ENCODE measurements around the gene LPIN1.
A peak's percentile ranks its signal among the peaks of the same experiment; 100 is the strongest.

The LPIN1 gene

DNA sequence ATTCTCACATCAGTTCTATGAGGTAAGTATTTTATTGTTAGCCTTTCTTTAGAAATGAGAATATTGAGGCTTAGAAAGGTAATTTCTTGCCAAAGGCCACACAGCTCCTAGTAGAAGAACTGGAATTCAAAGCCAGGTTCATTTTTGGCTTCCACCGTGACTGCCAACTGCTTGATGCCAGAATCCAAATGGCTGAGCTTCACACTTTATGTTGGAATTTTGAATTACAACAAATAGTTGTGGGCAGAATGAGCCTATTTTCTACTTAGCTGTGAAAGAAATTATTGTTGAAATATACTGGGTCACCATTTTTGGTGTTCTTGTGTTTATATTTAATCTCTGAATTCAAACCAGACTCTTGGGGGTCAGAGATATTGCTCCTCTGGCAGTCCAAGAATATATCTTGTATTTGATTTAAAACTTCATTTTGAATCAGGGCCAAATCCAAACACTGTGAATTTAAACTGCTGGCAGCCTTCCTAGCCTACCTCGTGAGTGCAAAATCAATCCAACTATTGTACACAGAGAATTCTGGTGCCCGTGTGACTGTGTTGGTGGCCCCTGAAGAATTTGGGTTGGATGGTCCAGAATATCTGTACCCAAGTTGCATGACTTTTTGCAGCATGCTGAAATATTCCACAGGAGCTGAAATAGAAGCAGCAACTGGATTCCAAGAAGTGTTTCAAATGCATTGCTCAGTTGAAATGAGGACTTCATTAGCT, 35.6 kb upstream of the LPIN1 start:
- WGBS: 88% methylated on average over 3 of the region's 3 CpGs
- Histone ChIP-seq H2AK5ac (ENCODE audit: low read length, severe bottlenecking) (no peak overlapping the region), H3K14ac (ENCODE audit: low read length in 2 of 2) (no peak overlapping the region), H3K4me3 (ENCODE audit: insufficient read depth in 1 of 2, low read depth in 1 of 2, low read length in 2 of 2) (no peak overlapping the region), H4K8ac (ENCODE audit: low read length) (no peak overlapping the region), H4K91ac (ENCODE audit: low read length) (no peak overlapping the region), H3K27ac (ENCODE audit: low read length, poor library complexity, severe bottlenecking) (no peak overlapping the region), H2BK120ac (ENCODE audit: low read depth, low read length) (no peak overlapping the region), H2BK15ac (ENCODE audit: low read depth, poor library complexity, severe bottlenecking) (no peak overlapping the region), H3K23ac (ENCODE audit: low read length in 2 of 2) (no peak overlapping the region), H3K9me3 (ENCODE audit: control insufficient read depth, low read length) (no peaks in the 10 kb centered on the region), H3K4me1 (ENCODE audit: control insufficient read depth, insufficient read depth, low read depth, low read length) (no peaks in the 10 kb centered on the region), H2BK5ac (ENCODE audit: low read depth, low read length, poor library complexity, severe bottlenecking) (no peak overlapping the region), H3K18ac (ENCODE audit: low read depth in 1 of 2, low read length in 2 of 2) (no peak overlapping the region), H3K36me3 (ENCODE audit: control insufficient read depth in 1 of 2, insufficient read depth in 2 of 2, low read depth in 1 of 2, low read length in 2 of 2) (no peaks in the 10 kb centered on the region), H3K79me1 (replicated peaks; ENCODE audit: low read length, poor library complexity, severe bottlenecking) (no peaks in the 10 kb centered on the region), H3K4ac (ENCODE audit: low read depth in 1 of 2, low read length in 2 of 2) (no peak overlapping the region), H3K27me3 (ENCODE audit: control insufficient read depth in 1 of 2, insufficient read depth in 1 of 2, low read length in 2 of 2) (peaks cover 0 to 6% of the 10 kb centered on the region in 2 experiments), H3K4me2 (ENCODE audit: low read length, poor library complexity, severe bottlenecking) (no peak overlapping the region), H2AFZ (ENCODE audit: low read depth, low read length) (no peak overlapping the region), H2BK12ac (ENCODE audit: low read length in 2 of 2) (no peak overlapping the region), H3K9ac (ENCODE audit: low read length) (peak overlapping the region; percentile 4)
- DNase-seq: no peak

GRCh38 chr2:11711354-11711716, 35.1 kb upstream of the LPIN1 start:
- no peaks in the 10 kb centered on the region for H3K9me3 ChIP-seq (ENCODE audit: control insufficient read depth, low read length)
- no peak overlapping the region for H4K91ac ChIP-seq (ENCODE audit: low read length)
- H2BK12ac ChIP-seq (ENCODE audit: low read length in 2 of 2): no peak overlapping the region
- no peak overlapping the region for H3K4ac ChIP-seq (ENCODE audit: low read depth in 1 of 2, low read length in 2 of 2)
- H2AFZ ChIP-seq (ENCODE audit: low read depth, low read length): no peak overlapping the region
- H4K8ac ChIP-seq (ENCODE audit: low read length): no peak overlapping the region
- no peaks in the 10 kb centered on the region for H3K4me1 ChIP-seq (ENCODE audit: control insufficient read depth, insufficient read depth, low read depth, low read length)
- H2AK5ac ChIP-seq (ENCODE audit: low read length, severe bottlenecking): no peak overlapping the region
- H3K14ac ChIP-seq (ENCODE audit: low read length in 2 of 2): no peak overlapping the region
- no peak overlapping the region for H2BK15ac ChIP-seq (ENCODE audit: low read depth, poor library complexity, severe bottlenecking)
- 93% methylated on average over 1 of the region's 1 CpG for WGBS
- no peak overlapping the region for H3K4me2 ChIP-seq (ENCODE audit: low read length, poor library complexity, severe bottlenecking)
- no peak overlapping the region for H2BK120ac ChIP-seq (ENCODE audit: low read depth, low read length)
- H3K18ac ChIP-seq (ENCODE audit: low read depth in 1 of 2, low read length in 2 of 2): no peak overlapping the region
- no peak for DNase-seq
- H3K27ac ChIP-seq (ENCODE audit: low read length, poor library complexity, severe bottlenecking): no peak overlapping the region
- H3K79me1 ChIP-seq (replicated peaks; ENCODE audit: low read length, poor library complexity, severe bottlenecking): no peaks in the 10 kb centered on the region
- H3K27me3 ChIP-seq (ENCODE audit: control insufficient read depth in 1 of 2, insufficient read depth in 1 of 2, low read length in 2 of 2): peaks cover 0 to 10% of the 10 kb centered on the region in 2 experiments
- H3K36me3 ChIP-seq (ENCODE audit: control insufficient read depth in 1 of 2, insufficient read depth in 2 of 2, low read depth in 1 of 2, low read length in 2 of 2): no peaks in the 10 kb centered on the region
- H3K4me3 ChIP-seq (ENCODE audit: insufficient read depth in 1 of 2, low read depth in 1 of 2, low read length in 2 of 2): no peak overlapping the region
- H3K23ac ChIP-seq (ENCODE audit: low read length in 2 of 2): no peak overlapping the region
- no peak overlapping the region for H2BK5ac ChIP-seq (ENCODE audit: low read depth, low read length, poor library complexity, severe bottlenecking)
- no peak overlapping the region for H3K9ac ChIP-seq (ENCODE audit: low read length)

GRCh38 chr2:11711751-11712150, 34.7 kb upstream of the LPIN1 start:
- no peak overlapping the region for H2AK5ac ChIP-seq (ENCODE audit: low read length, severe bottlenecking)
- no peak overlapping the region for H3K4me3 ChIP-seq (ENCODE audit: insufficient read depth in 1 of 2, low read depth in 1 of 2, low read length in 2 of 2)
- no peaks in the 10 kb centered on the region for H3K9me3 ChIP-seq (ENCODE audit: control insufficient read depth, low read length)
- no peak overlapping the region for H3K18ac ChIP-seq (ENCODE audit: low read depth in 1 of 2, low read length in 2 of 2)
- H2AFZ ChIP-seq (ENCODE audit: low read depth, low read length): no peak overlapping the region
- H2BK5ac ChIP-seq (ENCODE audit: low read depth, low read length, poor library complexity, severe bottlenecking): no peak overlapping the region
- H4K8ac ChIP-seq (ENCODE audit: low read length): no peak overlapping the region
- H3K23ac ChIP-seq (ENCODE audit: low read length in 2 of 2): no peak overlapping the region
- peaks cover 0 to 10% of the 10 kb centered on the region in 2 experiments for H3K27me3 ChIP-seq (ENCODE audit: control insufficient read depth in 1 of 2, insufficient read depth in 1 of 2, low read length in 2 of 2)
- H3K27ac ChIP-seq (ENCODE audit: low read length, poor library complexity, severe bottlenecking): no peak overlapping the region
- no peaks in the 10 kb centered on the region for H3K79me1 ChIP-seq (replicated peaks; ENCODE audit: low read length, poor library complexity, severe bottlenecking)
- no peak overlapping the region for H2BK12ac ChIP-seq (ENCODE audit: low read length in 2 of 2)
- no peak overlapping the region for H3K9ac ChIP-seq (ENCODE audit: low read length)
- no peak overlapping the region for H2BK120ac ChIP-seq (ENCODE audit: low read depth, low read length)
- H3K36me3 ChIP-seq (ENCODE audit: control insufficient read depth in 1 of 2, insufficient read depth in 2 of 2, low read depth in 1 of 2, low read length in 2 of 2): no peaks in the 10 kb centered on the region
- DNase-seq: no peak
- H3K4me2 ChIP-seq (ENCODE audit: low read length, poor library complexity, severe bottlenecking): no peak overlapping the region
- WGBS: 84% methylated on average over 8 of the region's 8 CpGs
- no peaks in the 10 kb centered on the region for H3K4me1 ChIP-seq (ENCODE audit: control insufficient read depth, insufficient read depth, low read depth, low read length)
- H4K91ac ChIP-seq (ENCODE audit: low read length): no peak overlapping the region
- no peak overlapping the region for H3K4ac ChIP-seq (ENCODE audit: low read depth in 1 of 2, low read length in 2 of 2)
- H3K14ac ChIP-seq (ENCODE audit: low read length in 2 of 2): no peak overlapping the region
- no peak overlapping the region for H2BK15ac ChIP-seq (ENCODE audit: low read depth, poor library complexity, severe bottlenecking)

GRCh38 chr2:11712866-11713265, 33.6 kb upstream of the LPIN1 start:
- peaks cover 0 to 13% of the 10 kb centered on the region in 2 experiments for H3K27me3 ChIP-seq (ENCODE audit: control insufficient read depth in 1 of 2, insufficient read depth in 1 of 2, low read length in 2 of 2)
- no peak overlapping the region for H3K18ac ChIP-seq (ENCODE audit: low read depth in 1 of 2, low read length in 2 of 2)
- H3K14ac ChIP-seq (ENCODE audit: low read length in 2 of 2): no peak overlapping the region
- H4K8ac ChIP-seq (ENCODE audit: low read length): no peak overlapping the region
- no peaks in the 10 kb centered on the region for H3K79me1 ChIP-seq (replicated peaks; ENCODE audit: low read length, poor library complexity, severe bottlenecking)
- H3K27ac ChIP-seq (ENCODE audit: low read length, poor library complexity, severe bottlenecking): no peak overlapping the region
- no peaks in the 10 kb centered on the region for H3K36me3 ChIP-seq (ENCODE audit: control insufficient read depth in 1 of 2, insufficient read depth in 2 of 2, low read depth in 1 of 2, low read length in 2 of 2)
- DNase-seq: no peak
- no peak overlapping the region for H3K4ac ChIP-seq (ENCODE audit: low read depth in 1 of 2, low read length in 2 of 2)
- no peak overlapping the region for H3K9ac ChIP-seq (ENCODE audit: low read length)
- WGBS: 85% methylated on average over 1 of the region's 2 CpGs
- H2AFZ ChIP-seq (ENCODE audit: low read depth, low read length): no peak overlapping the region
- no peak overlapping the region for H3K4me3 ChIP-seq (ENCODE audit: insufficient read depth in 1 of 2, low read depth in 1 of 2, low read length in 2 of 2)
- H2BK12ac ChIP-seq (ENCODE audit: low read length in 2 of 2): no peak overlapping the region
- H3K23ac ChIP-seq (ENCODE audit: low read length in 2 of 2): no peak overlapping the region
- H2BK120ac ChIP-seq (ENCODE audit: low read depth, low read length): no peak overlapping the region
- H3K9me3 ChIP-seq (ENCODE audit: control insufficient read depth, low read length): no peaks in the 10 kb centered on the region
- no peak overlapping the region for H2AK5ac ChIP-seq (ENCODE audit: low read length, severe bottlenecking)
- H3K4me1 ChIP-seq (ENCODE audit: control insufficient read depth, insufficient read depth, low read depth, low read length): no peaks in the 10 kb centered on the region
- no peak overlapping the region for H4K91ac ChIP-seq (ENCODE audit: low read length)
- H3K4me2 ChIP-seq (ENCODE audit: low read length, poor library complexity, severe bottlenecking): no peak overlapping the region
- H2BK15ac ChIP-seq (ENCODE audit: low read depth, poor library complexity, severe bottlenecking): no peak overlapping the region
- no peak overlapping the region for H2BK5ac ChIP-seq (ENCODE audit: low read depth, low read length, poor library complexity, severe bottlenecking)

Measured in mesenchymal stem cell (in vitro differentiated cells and primary cell).